ENCODE measurements around the gene DPYD. TPM values are rescaled to one million over a fixed set of nuclear protein-coding genes. Genes with fewer than 3 reads are reported as not detected.

DPYD gene
- total RNA-seq, 1 donor: 35.8 TPM

- no peak for DNase-seq (ENCODE audit: low read depth in 2 of 3, low spot score in 2 of 3)
Observed at GRCh38 chr1:97120806-97121205, 800.0 kb downstream of the DPYD start.

DNA sequence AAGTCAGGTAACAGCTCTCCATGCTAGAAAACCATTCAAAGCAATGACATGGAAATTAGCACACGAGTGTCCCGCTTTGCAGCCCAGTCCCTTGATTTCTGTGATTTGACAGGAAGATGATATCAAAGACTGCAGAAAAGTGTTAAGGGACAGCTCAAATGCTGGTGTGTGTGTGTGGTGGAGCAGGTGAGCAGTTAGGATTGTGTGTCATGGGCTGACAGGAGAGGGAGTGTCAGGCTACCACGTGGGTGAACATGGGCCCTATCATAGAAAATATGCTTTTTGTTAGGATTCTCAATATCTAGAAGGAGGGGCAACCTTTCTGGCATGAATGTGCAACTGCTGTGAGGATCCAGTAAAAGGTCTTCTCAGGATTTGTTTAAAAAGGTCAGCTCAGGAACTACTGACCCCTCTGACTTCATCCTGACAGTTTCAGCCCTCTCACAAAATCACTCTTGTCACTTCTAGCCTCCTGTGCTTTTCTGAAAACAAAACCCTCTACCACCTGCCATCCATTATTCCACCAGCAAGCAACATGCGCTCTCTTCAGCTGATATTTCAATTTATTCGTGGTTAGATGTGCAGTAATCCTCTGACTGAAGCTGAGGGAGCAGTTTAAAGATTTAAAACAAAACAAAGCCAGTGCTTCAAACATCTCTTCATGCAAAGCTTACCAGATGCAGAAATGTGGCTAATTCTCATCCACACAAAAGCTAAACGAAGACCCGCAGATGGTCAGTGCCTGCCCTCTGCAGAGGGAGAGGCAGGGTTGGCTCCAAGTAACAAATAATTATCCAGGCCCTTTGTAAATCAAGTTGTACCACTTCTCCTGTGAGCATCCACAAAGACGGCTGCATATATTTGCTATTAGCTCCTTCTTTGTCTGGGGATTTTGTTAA lies 801.3 kb downstream of the DPYD start:
- DNase-seq (ENCODE audit: low read depth in 2 of 3, low spot score in 2 of 3): no peak

GRCh38 chr1:97114842-97115241 lies 806.0 kb downstream of the DPYD start:
- no peak for DNase-seq (ENCODE audit: low read depth in 2 of 3, low spot score in 2 of 3)

DNA sequence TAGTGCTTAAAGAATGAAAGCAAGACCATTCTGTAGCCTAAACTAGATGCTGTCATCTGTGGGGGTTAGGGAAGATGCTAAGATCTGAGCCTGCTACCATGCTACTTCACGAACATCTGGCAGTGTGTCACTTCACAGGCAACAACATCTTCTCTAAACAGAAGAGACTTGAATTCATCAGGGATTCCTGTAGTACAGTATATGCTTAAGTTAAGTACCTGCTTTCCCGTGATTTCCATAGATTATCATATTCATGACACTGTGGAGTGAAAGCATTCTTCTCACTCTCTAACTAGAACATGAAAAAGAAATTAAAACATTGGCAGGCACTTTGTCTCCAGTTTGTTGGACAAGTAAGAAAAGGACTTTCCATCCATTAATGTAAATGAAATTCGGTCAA lies 808.4 kb downstream of the DPYD start:
- DNase-seq (ENCODE audit: low read depth in 2 of 3, low spot score in 2 of 3): no peak

- DNase-seq (ENCODE audit: low read depth in 2 of 3, low spot score in 2 of 3): no peak
Observed at GRCh38 chr1:97108179-97108578, 812.7 kb downstream of the DPYD start.

- DNase-seq (ENCODE audit: low read depth in 2 of 3, low spot score in 2 of 3): no peak
Observed at GRCh38 chr1:97105531-97105930, 815.3 kb downstream of the DPYD start.

DNA sequence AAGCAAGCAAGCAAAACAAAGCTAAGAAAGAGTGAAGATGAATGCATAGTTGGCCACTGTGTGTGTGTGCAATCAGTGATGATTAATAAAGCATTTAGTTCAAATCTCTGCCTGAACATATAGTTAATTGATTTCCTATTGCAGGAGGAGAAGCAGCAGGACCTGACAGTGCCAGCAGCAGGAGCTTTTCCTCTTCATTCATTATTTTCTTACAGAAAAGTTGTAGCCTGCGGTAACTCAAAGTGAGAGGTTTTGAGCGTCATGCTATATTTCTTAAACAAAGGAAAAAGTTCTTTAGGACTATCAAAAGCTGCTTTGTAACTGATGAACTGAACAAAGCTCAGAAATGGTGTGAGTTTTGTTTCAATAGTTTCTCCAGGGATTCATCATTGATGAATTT lies 819.3 kb downstream of the DPYD start:
- no peak for DNase-seq (ENCODE audit: low read depth in 2 of 3, low spot score in 2 of 3)

GRCh38 chr1:97097404-97097925 lies 823.4 kb downstream of the DPYD start:
- DNase-seq (ENCODE audit: low read depth in 2 of 3, low spot score in 2 of 3): no peak

DNA sequence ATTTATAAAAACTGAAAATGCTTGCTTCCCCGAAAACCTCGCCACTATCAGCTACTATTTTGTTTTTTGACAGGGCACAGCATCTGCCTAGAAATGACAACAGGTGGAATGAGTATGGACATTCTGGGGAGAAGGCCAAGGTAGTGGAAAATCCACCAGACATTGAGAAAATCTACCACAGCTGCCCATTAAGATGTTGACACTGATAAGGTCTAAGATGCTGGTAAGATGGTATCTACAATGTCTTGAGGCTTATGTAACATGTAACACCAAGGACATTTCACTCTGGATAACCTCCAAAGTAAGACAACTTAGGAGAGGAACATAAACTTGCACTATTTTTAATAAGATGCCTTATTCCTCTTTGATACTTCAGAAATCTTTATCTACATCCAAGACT lies 825.1 kb downstream of the DPYD start:
- DNase-seq (ENCODE audit: low read depth in 2 of 3, low spot score in 2 of 3): no peak

GRCh38 chr1:97094247-97094972 lies 826.4 kb downstream of the DPYD start:
- DNase-seq (ENCODE audit: low read depth in 2 of 3, low spot score in 2 of 3): no peak

DNA sequence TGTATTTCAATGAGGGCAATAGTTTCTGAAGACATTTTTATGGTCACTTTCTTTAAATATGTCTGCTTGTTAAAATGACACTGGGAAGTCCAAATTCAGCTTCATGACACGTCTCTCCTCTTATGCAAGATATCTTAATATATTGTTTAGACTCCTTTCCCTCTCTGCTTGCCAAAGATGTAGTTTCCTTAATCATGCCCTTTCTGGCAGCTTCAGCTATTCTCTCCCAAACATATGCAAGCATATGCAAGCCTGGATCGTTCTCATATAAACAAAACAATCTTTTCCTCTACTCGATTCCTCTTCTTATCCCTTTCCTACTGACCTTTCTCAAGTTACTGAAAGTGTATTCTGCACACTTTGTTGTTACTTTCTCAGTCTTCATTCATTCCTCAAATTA lies 827.1 kb downstream of the DPYD start:
- no peak for DNase-seq (ENCODE audit: low read depth in 2 of 3, low spot score in 2 of 3)

- no peak for DNase-seq (ENCODE audit: low read depth in 2 of 3, low spot score in 2 of 3)
Observed at GRCh38 chr1:97092824-97093223, 828.0 kb downstream of the DPYD start.

GRCh38 chr1:97091679-97092078 lies 829.2 kb downstream of the DPYD start:
- no peak for DNase-seq (ENCODE audit: low read depth in 2 of 3, low spot score in 2 of 3)

GRCh38 chr1:97091263-97091662 lies 829.6 kb downstream of the DPYD start:
- no peak for DNase-seq (ENCODE audit: low read depth in 2 of 3, low spot score in 2 of 3)

DNA sequence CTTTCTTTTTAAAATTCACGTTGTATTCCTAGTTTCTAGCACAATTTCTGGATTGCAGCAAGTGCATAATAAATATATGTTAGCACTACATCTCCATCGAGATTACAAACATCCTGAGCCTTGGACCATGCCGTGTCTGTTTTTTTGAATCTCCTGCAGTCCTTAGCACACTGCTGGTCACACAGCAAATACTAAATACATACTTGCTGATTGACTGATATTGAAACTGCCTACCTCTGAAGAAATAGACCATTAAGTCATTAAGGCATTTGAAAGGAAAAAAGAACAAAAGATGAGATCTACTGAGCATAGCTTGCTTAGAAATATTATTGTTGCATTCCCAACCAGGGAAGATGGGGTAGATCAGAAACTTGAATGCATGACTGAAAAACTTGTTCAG lies 830.1 kb downstream of the DPYD start:
- no peak for DNase-seq (ENCODE audit: low read depth in 2 of 3, low spot score in 2 of 3)

DNA sequence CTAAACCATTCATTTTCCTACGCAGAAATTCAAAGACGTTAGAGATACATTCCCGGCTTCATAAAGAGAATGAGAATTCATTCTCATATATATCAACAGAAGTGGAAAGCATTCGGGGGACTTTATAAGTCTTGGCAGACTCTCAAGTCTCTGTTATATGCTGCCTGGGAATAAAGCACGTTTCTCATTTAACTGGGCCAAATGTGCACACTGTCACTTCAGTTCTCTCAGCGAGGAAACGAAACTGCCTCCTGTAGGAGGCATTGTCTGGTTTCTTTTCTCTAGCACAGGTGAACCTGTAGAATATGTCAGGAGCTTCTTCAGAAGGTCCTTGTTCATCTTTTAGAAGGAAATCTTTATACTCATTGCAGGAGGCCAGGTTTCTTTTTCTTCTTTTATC lies 831.7 kb downstream of the DPYD start:
- no peak for DNase-seq (ENCODE audit: low read depth in 2 of 3, low spot score in 2 of 3)

GRCh38 chr1:97088391-97088790 lies 832.4 kb downstream of the DPYD start:
- peak in 1 of 3 donors; percentile 48 for DNase-seq (ENCODE audit: low read depth in 2 of 3, low spot score in 2 of 3)

DNA sequence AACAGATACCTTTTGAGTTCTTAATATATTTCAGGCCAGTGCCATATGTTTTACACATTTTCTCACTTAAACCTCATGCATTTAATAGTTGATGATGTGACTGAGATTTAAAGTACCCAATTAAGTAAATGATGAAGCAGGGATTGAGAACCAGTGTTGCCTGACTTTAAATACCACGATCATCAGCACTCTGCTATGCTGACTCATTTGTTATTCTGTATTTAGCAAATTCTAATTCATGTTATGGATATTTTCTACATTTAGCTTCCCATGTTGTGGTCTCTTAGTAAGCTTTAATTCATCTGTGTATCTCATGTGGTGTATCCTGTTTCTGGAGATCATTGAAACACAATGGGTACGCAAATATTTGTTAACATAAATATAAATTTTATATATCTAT lies 836.3 kb downstream of the DPYD start:
- no peak for DNase-seq (ENCODE audit: low read depth in 2 of 3, low spot score in 2 of 3)

GRCh38 chr1:97082160-97082848 lies 838.5 kb downstream of the DPYD start:
- no peak for DNase-seq (ENCODE audit: low read depth in 2 of 3, low spot score in 2 of 3)

- DNase-seq (ENCODE audit: low read depth in 2 of 3, low spot score in 2 of 3): no peak
Observed at GRCh38 chr1:97078872-97079271, 842.0 kb downstream of the DPYD start.

DNA sequence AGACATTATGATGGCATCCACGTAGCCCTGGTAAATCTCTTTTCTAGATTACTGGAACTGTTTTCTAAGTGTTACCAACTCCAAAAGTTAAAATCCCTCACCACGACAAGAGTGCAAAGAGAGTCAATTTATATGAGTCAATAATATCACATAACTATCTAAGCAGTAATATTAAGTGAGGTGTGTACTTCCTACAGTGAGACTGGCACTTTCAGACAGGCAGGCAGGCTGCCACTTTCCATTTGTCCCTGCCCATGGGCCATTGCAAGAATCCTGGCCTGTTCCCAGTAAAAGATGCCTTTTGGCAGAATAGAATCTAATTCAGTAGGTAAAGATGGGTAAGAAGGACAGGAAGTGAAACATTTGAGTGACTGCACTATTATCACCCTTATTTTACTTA lies 843.6 kb downstream of the DPYD start:
- DNase-seq (ENCODE audit: low read depth in 2 of 3, low spot score in 2 of 3): no peak

Data from hematopoietic multipotent progenitor cell (in vitro differentiated cells).